ENCODE data around the gene PRKN.

PRKN gene

DNA sequence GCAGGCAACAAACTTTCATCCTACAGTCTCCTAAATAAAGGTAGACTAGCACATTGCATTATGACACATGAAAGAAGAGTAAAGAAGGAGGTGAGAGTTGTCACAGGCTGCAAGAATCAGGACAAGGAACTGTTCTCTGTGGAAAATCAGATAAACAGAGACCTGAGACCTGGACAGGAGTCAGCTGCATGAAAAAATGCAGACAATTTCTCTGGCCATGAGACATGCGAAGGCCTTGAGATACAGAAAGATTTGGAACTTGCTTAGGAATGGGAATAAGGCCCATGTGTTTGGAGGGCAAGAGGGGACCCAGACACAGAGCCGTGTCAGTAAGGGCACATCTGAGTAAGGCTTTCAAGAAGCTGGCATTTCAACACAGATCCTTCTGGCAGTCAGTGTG, 779.1 kb downstream of the PRKN start:
- DNase-seq: no peak
- no peak for TF ChIP-seq GATA1 (IDR thresholded peaks at IDR 0.05; ENCODE audit: low read depth, low read length)
- TF ChIP-seq POLR2A (IDR thresholded peaks at IDR 0.05; ENCODE audit: low read length): no peak

DNA sequence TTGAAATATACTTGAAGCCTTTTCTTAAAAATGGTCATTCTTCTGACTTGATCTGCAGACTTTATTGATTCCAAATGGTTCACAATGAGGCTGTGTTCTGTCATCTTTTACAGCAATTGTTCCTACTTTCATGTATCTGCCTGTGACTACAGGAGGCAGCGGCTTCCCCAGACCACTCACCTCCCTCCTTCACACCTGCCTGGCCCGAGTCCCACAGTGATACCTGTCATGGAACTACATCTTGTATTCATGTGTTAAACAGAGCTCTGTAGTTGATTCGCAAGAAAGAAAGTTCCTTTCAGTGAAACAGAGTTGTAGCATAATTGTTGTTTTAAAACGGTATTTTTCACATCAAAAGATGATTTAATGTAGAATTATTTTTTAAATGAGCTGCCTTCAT, 780.2 kb downstream of the PRKN start:
- no peak for DNase-seq
- TF ChIP-seq POLR2A (IDR thresholded peaks at IDR 0.05; ENCODE audit: low read length) (no peak), GATA1 (IDR thresholded peaks at IDR 0.05; ENCODE audit: low read depth, low read length) (no peak)

DNA sequence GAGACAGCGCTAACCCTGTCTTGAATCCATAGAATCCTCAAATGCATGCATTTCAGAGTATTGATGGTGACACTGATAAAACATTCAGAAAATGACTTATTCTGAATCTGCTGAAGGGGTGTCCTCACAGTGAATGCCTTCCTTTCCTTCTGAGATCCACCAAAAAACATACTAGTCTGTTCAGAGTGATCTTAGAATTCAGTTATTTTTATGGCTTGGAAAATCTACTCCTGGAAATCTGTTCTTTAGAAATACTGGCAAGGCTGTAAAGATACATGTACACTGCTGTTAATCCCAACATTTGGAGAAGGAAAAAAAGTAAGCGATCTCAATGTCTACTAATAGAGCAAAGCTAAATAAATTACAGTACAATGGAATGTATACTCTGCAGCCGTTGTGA, 781.1 kb downstream of the PRKN start:
- TF ChIP-seq POLR2A (IDR thresholded peaks at IDR 0.05; ENCODE audit: low read length) (no peak), GATA1 (IDR thresholded peaks at IDR 0.05; ENCODE audit: low read depth, low read length) (no peak)
- no peak for DNase-seq

DNA sequence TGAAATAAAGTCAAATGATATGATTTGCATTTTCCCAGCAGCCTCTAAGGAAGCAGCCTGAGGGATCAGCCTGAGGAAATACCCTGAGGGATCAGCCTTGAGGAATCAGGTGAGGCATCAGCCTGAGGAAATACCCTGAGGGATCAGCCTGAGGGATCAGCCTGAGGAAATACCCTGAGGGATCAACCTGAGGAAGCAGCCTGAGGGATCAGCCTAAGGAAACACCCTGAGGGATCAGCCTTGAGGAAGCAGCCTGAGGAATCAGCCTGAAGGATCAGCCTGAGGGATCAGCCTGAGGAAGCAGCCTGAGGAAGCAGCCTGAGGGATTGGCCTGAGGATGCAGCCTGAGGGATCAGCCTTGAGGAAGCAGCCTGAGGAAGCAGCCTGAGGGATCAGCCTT, 784.0 kb downstream of the PRKN start:
- TF ChIP-seq POLR2A (IDR thresholded peaks at IDR 0.05; ENCODE audit: low read length) (no peak), GATA1 (IDR thresholded peaks at IDR 0.05; ENCODE audit: low read depth, low read length) (no peak)
- no peak for DNase-seq

DNA sequence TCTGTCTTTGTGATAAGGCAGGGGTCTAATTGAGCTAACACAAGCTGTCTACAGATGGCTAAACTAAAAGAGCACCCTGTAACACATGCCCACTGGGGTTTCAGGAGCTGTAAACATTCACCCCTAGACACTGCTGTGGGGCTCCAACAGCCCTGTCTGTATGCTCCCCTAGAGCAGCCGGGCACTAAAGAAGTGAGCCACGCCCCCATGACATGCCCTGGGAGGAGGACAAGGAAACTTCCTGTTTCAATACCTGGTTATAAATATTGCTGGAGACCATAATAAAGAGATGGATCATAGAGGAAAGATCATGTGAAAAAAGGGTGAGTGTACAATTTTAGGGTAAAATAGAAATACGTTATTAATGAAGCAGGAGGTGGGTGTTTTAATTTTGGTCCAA, 786.0 kb downstream of the PRKN start:
- DNase-seq: no peak
- no peak for TF ChIP-seq GATA1 (IDR thresholded peaks at IDR 0.05; ENCODE audit: low read depth, low read length)

DNA sequence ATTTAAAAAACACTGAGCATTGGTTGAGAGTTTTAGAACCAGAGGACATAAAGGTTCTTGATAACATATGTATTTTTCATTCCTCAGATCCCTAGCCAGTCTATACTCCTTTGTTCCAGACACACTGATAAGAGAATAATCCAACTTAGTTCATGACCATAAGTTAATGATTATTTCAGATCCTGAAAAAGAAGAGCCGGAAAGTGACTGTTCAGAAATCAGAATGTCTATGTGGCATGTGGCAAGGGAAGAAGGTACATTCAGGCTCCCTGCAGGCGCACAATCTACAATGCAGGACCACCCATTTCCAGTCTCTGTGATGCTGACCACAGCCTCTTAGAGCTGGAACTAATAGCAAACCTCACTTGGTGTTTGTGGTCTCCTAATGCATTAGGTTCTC, 787.0 kb downstream of the PRKN start:
- no peak for DNase-seq
- TF ChIP-seq GATA1 (IDR thresholded peaks at IDR 0.05; ENCODE audit: low read depth, low read length): no peak

DNA sequence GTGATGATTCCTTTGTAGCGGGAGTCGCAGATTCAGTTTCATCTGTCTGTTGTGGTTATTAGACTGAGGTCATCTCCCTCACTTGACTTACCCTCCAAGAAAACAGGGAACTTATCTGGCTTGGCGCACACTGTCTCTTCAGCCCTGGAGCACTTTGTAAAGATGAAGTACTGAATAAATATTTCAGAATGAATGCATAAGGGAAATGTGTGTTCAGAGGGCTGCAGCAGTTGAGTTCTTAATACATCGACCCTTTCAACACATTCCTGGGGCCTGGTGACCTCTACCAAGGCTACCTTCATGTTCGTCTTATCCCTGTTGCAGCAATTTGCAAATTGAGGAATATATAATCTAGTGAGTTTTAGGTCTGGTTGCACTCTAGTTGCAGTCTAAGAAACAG, 801.2 kb downstream of the PRKN start:
- TF ChIP-seq GATA1 (IDR thresholded peaks at IDR 0.05; ENCODE audit: low read depth, low read length) (no peak), POLR2A (IDR thresholded peaks at IDR 0.05; ENCODE audit: low read length) (no peak)
- DNase-seq: no peak

DNA sequence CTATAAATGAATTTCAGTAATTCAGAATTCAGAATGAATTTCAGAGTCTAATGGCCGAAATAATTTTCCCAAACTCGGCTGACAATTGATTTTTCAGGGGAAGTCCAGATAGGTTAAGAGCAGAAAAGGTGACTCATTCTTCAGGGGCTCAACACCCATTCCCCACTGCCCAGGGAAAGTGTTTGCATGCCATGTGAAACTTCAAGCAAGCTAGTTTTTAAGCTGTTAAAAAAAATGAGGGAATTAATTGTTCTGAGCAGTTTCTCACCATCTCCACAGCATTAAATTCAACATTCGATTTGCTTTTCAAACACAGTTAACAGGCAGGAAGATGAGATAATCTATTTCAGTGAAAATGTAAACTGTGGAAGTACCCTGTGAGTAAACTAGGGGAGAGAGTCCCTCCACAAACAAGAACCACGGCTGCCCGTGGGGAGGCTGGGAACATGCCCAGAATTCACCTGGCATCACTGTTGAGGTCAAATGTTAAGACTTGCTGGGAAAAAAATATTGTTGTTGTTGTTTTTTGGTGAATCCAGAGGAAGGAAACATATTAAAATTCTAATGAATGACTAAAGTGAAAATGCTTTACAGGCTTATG, 803.0 kb downstream of the PRKN start:
- no peak for DNase-seq
- TF ChIP-seq POLR2A (IDR thresholded peaks at IDR 0.05; ENCODE audit: low read length) (no peak), GATA1 (IDR thresholded peaks at IDR 0.05; ENCODE audit: low read depth, low read length) (no peak)

DNA sequence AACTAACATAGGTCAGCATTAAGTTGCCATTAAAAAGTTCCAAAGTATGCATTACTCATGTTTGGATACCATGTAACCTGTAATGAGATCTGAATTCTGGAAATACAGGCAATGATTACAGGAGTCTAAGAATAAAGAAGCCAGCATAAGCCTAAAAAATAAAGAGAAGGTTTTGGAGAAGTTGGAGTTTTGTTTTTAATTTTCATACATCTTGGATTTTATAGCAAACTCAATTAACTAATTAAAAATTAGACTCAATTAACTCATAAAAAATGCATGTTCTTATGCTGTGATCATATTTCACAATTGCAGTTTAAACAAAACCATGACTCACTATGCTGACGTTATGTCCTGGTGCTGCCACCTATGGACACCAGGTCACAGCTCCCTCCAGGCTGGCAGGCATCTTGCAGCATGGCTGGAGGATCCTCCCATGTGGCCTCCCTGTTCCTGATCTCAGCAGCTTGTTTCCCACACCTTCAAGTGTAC, 804.9 kb downstream of the PRKN start:
- peak; percentile 15 to 37 for DNase-seq
- TF ChIP-seq POLR2A (IDR thresholded peaks at IDR 0.05; ENCODE audit: low read length) (no peak), GATA1 (IDR thresholded peaks at IDR 0.05; ENCODE audit: low read depth, low read length) (no peak)

DNA sequence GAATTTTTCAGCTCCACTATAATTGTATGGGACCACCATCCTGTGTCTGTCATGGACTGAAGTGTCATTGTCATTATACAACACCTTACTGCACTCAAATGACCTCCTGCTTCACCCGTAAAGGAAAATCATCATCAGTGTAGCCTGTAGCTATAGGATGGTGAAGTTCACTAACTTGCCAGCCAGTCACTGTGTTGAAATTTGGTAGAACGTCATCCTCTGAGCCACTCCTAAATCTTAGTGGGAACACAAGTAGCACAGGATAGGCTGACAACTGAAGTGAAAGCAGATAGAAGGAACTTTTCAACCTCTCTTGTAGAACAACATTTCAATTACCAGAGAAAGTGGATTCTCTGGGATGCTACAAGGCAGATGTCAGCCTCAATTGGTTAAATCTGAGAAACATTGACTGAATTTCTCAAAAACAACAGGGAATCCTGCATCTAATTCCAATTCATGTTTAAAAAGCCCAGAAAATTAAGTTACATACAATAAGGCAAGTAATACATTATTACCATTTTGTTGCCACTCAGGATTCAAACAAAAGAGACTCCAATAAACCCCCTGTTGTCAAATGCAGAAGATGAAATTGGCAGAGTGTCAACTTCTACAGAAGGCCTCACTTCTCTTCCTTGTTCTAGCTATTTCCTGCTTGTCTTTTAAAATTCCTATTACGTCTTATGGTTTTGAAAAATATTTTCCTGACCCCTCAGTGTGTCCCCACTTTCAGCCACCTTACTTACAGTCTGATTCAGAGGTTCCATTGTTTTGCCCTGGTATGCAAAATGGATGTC, 805.8 kb downstream of the PRKN start:
- TF ChIP-seq POLR2A (IDR thresholded peaks at IDR 0.05; ENCODE audit: low read length) (no peak), GATA1 (IDR thresholded peaks at IDR 0.05; ENCODE audit: low read depth, low read length) (no peak)
- DNase-seq: no peak

DNA sequence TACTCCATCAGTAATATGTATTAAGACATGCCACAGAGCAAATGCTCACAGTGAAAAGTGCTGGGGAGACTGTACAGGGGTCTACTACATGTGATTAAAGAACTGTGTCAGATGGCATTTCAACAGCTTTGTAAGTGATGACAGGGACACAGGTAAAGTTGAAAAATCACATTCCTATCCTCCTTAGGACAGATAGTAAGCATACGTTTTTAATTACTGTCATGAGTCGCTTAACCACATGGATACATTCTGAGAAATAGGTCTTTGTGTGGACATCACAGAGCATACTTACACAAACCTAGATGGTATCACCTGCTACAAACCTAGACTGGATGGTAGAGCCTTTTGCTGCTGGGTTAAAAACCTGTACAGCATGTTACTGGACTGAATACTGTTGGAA, 807.9 kb downstream of the PRKN start:
- no peak for DNase-seq
- TF ChIP-seq GATA1 (IDR thresholded peaks at IDR 0.05; ENCODE audit: low read depth, low read length) (no peak), POLR2A (IDR thresholded peaks at IDR 0.05; ENCODE audit: low read length) (no peak)

DNA sequence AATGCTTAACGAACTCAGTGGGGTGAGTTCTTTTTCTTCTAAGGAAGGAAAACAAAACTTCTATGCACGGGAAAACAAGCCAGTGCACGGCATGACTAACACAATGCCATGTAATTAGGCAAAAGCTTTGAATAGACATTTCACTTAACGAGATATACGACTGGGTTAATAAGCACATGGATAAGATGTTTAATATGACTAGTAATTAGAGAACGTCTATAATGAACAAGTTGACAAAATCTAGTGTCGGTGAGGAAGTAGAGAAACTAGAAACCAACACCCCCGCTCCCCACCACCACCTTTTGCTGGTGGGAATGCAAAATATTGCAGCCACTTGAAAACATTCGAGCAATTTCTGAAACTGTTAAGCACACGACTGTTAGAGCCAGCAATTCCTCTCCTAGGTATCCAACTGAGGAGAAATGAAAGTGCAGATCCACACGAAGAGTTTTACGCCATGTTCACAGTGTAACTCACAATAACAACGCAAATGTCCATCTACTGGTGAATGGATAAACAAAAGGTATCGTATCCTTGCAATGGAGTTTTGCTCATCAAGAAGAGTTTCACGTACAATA, 808.8 kb downstream of the PRKN start:
- no peak for TF ChIP-seq POLR2A (IDR thresholded peaks at IDR 0.05; ENCODE audit: low read length)
- no peak for TF ChIP-seq GATA1 (IDR thresholded peaks at IDR 0.05; ENCODE audit: low read depth, low read length)
- no peak for DNase-seq

DNA sequence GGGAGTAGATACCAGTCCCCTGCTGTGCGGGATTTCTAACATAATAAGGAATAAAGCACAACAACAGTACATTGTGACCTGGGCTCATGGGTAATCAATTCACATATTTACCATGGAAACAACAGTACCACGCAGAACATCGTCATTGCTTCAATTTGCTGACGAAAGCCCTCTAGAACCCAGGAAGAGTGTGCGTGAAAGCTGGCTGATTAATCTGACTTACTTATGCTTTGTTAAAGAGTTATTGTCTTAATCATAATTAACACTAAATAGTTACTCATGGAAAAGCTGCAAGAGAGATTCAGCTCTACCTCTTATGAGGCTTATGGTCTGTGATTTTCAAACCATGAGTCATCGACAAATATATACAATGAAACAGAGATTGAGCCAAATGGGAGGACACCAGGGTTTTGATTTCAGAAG, 809.4 kb downstream of the PRKN start:
- DNase-seq: no peak
- TF ChIP-seq GATA1 (IDR thresholded peaks at IDR 0.05; ENCODE audit: low read depth, low read length) (no peak), POLR2A (IDR thresholded peaks at IDR 0.05; ENCODE audit: low read length) (no peak)

DNA sequence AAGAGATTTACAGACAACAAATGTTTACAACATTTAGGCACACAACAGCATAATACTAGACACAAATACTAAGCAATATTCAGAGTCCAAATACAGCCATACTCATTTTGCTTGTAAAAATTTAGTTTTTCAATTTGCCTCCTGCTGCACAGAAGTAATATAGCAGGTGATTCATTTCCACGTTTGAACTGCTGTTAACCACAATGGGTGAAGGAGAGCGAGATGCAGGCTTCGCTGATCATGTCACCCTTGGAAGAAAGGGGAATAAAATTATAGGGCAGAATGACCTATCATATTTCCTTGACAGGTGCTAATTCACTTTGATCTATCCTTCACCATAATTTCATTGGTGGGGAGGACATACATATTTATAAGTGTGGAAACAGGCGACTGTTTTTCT, 809.9 kb downstream of the PRKN start:
- DNase-seq: no peak

More for the DNA sequence above, 809.9 kb downstream of the PRKN start:
- TF ChIP-seq GATA1 (IDR thresholded peaks at IDR 0.05; ENCODE audit: low read depth, low read length) (no peak), POLR2A (IDR thresholded peaks at IDR 0.05; ENCODE audit: low read length) (no peak)
